Brain microvascular endothelial cell (primary cell): ENCODE data around the gene HTR3E.
"Not testable (repeated sequence)": the region's sequence is repeated elsewhere in the genome, so short reads cannot be mapped to it uniquely, and the experiment has no call there.

ENCODE experiments used
- DNase-seq: peaks from one replicate; pipeline ENCODE4 v3.0.0-alpha.2; 2020
- H3K27ac ChIP-seq: fragments of 250-450 bp; sonication (Bioruptor Pico); 2 replicates; pipeline ENCODE4 v1.5.1; 2020; ENCODE audit warnings: mild to moderate bottlenecking, moderate library complexity
- H3K27me3 ChIP-seq: fragments of 250-450 bp; sonication (Bioruptor Pico); replicated peaks from 2 replicates; pipeline ENCODE4 v1.5.1; 2020; ENCODE audit warnings: mild to moderate bottlenecking
- H3K36me3 ChIP-seq: fragments of 250-450 bp; sonication (Bioruptor Pico); replicated peaks from 2 replicates; pipeline ENCODE4 v1.5.1; 2020; ENCODE audit warnings: mild to moderate bottlenecking
- H3K4me3 ChIP-seq: 2 replicates; pipeline ENCODE4 v1.5.1; 2011; ENCODE audit warnings: low read depth, mild to moderate bottlenecking, control low read depth, low read length, moderate library complexity
- CTCF ChIP-seq: IDR thresholded peaks from 2 replicates; pipeline ENCODE4 v1.5.1; 2011; ENCODE audit warnings: low read depth, mild to moderate bottlenecking, moderate library complexity, low read length, control low read depth, inconsistent platforms; ENCODE audit errors: missing control alignments
- in situ Hi-C: cut with HindIII; loops from 2 replicates; pipeline ENCODE4 v1.10.0; 2017; ENCODE audit warnings: low sequenced_read_pairs, low pct_ligation_motif_present

HTR3E gene

GRCh38 chr3:184117636-184118035 is 20.8 kb downstream of the HTR3E start:
- TF ChIP-seq CTCF: no peak
- in situ Hi-C loops: no loop called here

GRCh38 chr3:184121031-184121430 is 24.2 kb downstream of the HTR3E start:
- in situ Hi-C loops, H3K36me3 ChIP-seq, H3K27me3 ChIP-seq, H3K4me3 ChIP-seq, DNase-seq, H3K27ac ChIP-seq: not testable (repeated sequence)

More at GRCh38 chr3:184117636-184118035, 20.8 kb downstream of the HTR3E start:
- Histone ChIP-seq H3K4me3 (no peak overlapping the region), H3K36me3 (no peaks in the 10 kb centered on the region), H3K27ac (no peak overlapping the region), H3K27me3 (peaks cover 3% of the 10 kb centered on the region)
- DNase-seq: no peak

- Histone ChIP-seq H3K27ac (no peak overlapping the region), H3K27me3 (no peaks in the 10 kb centered on the region), H3K36me3 (no peaks in the 10 kb centered on the region), H3K4me3 (no peak overlapping the region)
- in situ Hi-C loops: no loop called here
- no peak for DNase-seq
- TF ChIP-seq CTCF: no peak
Measured at GRCh38 chr3:184126006-184126405, 29.1 kb downstream of the HTR3E start.

- in situ Hi-C loops: no loop called here
- DNase-seq: peak; percentile 54
- H3K36me3 ChIP-seq: no peaks in the 10 kb centered on the region
- H3K27me3 ChIP-seq: no peaks in the 10 kb centered on the region
- TF ChIP-seq CTCF: peak; percentile 69
- no peak overlapping the region for H3K4me3 ChIP-seq
- no peak overlapping the region for H3K27ac ChIP-seq
Measured at GRCh38 chr3:184129012-184129411, 32.1 kb downstream of the HTR3E start.

GRCh38 chr3:184132945-184133344 is 36.1 kb downstream of the HTR3E start:
- Histone ChIP-seq H3K36me3 (no peaks in the 10 kb centered on the region), H3K27ac (no peak overlapping the region), H3K4me3 (no peak overlapping the region), H3K27me3 (no peaks in the 10 kb centered on the region)
- no peak for DNase-seq
- no peak for TF ChIP-seq CTCF
- in situ Hi-C loops: no loop called here

- H3K27me3 ChIP-seq: no peaks in the 10 kb centered on the region
- H3K27ac ChIP-seq: peak overlapping the region; percentile 79
- no peak for TF ChIP-seq CTCF
- H3K4me3 ChIP-seq: peak overlapping the region; percentile 96
- in situ Hi-C loops: no loop called here
- peaks cover 3% of the 10 kb centered on the region for H3K36me3 ChIP-seq
- DNase-seq: peak; percentile 73
Measured at GRCh38 chr3:184133840-184134745, 37.2 kb downstream of the HTR3E start.
